Uterus (tissue), 4 donors: Measurements from ENCODE around the gene NKAIN2. TPM values are rescaled to one million over a fixed set of nuclear protein-coding genes. Genes with fewer than 3 reads are reported as not detected.
"Not testable (repeated sequence)": the region's sequence is repeated elsewhere in the genome, so short reads cannot be mapped to it uniquely, and the experiment has no call there.

Source experiments
- DNase-seq, 2 donors: peaks; one replicate each; pipeline ENCODE4 v3.0.0-alpha.2; 2019 to 2020
- H3K27ac ChIP-seq, 2 donors: fragments of 200-600 bp; sonication (generic); 1 replicate in 1 of 2; 2 replicates in 1 of 2; pipeline ENCODE4 v1.5.1; 2016 to 2018
- H3K27me3 ChIP-seq, 2 donors: fragments of 200-600 bp; sonication (generic); one replicate each; pipeline ENCODE4 v1.5.1; 2018 to 2019; ENCODE audit warnings: control low read depth in 1 of 2
- H3K36me3 ChIP-seq, 2 donors: fragments of 200-600 bp; sonication (generic); one replicate each; pipeline ENCODE4 v1.5.1; 2019; ENCODE audit warnings: control low read depth in 1 of 2
- H3K4me1 ChIP-seq, 2 donors: fragments of 200-600 bp; sonication (generic); one replicate each; pipeline ENCODE4 v1.5.1; 2018 to 2019; ENCODE audit warnings: control low read depth in 1 of 2
- H3K4me3 ChIP-seq, 2 donors: fragments of 200-600 bp; sonication (generic); 1 replicate in 1 of 2; 2 replicates in 1 of 2; pipeline ENCODE4 v1.5.1; 2018 to 2019; ENCODE audit warnings: mild to moderate bottlenecking in 1 of 2
- H3K9me3 ChIP-seq, 2 donors: fragments of 200-600 bp; sonication (generic); one replicate each; pipeline ENCODE4 v1.5.1; 2019; ENCODE audit warnings: control low read depth in 1 of 2
- CTCF ChIP-seq, 4 experiments: fragments of 200-600 bp in 2 of 4; fragments of 450-650 bp in 2 of 4; sonication (generic) in 2 of 4; IDR thresholded peaks; one replicate each; pipeline ENCODE4 v1.5.1; 2016 to 2019; ENCODE audit warnings: antibody characterized with exemption in 4 of 4, mild to moderate bottlenecking in 2 of 4, moderate library complexity in 1 of 4
- POLR2A ChIP-seq, 2 donors: fragments of 450-650 bp; IDR thresholded peaks; one replicate each; pipeline ENCODE4 v1.6.1; 2016; ENCODE audit warnings: antibody characterized with exemption in 2 of 2, mild to moderate bottlenecking in 1 of 2, moderate library complexity in 1 of 2
- intact Hi-C: fragments of 100-400 bp; cut with DNase I; formaldehyde crosslinking; loops from one replicate; pipeline ENCODE4 v1.15.1; 2023; ENCODE audit warnings: low total_unique reads
- total RNA-seq, 4 donors: library from RNA; depleted of rRNA in 3 of 4; stranded (reverse); fragments of >200 nt in 3 of 4; gene quantifications; one replicate each; pipeline versions ENCODE4 v1.1.0 to v1.2.4, GENCODE V29; 2014 to 2023
- donor health status: DM: yes; HTN: yes; CAD: no.

The NKAIN2 gene
- total RNA-seq, 4 donors from 2014 or later, result 0.59 to 1.1 (median 1.0) TPM; not detected in 1

- Histone ChIP-seq H3K27ac (no peak overlapping the region), H3K4me1 (no peaks in the 10 kb centered on the region), H3K36me3 (no peaks in the 10 kb centered on the region), H3K4me3 (no peak overlapping the region), H3K9me3 (no peaks in the 10 kb centered on the region), H3K27me3 (no peaks in the 10 kb centered on the region)
- no peak for DNase-seq
- TF ChIP-seq CTCF (IDR thresholded peaks at IDR 0.05) (no peak), POLR2A (IDR thresholded peaks at IDR 0.05) (no peak)
- intact Hi-C loops, result no loop called here
These were observed 585.5 kb downstream of the NKAIN2 start for GRCh38 chr6:124389127-124389526.

GRCh38 chr6:124393536-124393935, 589.9 kb downstream of the NKAIN2 start:
- intact Hi-C loops, result no loop called here
- no peak for DNase-seq
- no peak overlapping the region for H3K27ac ChIP-seq
- H3K4me3 ChIP-seq, result no peak overlapping the region
- no peaks in the 10 kb centered on the region for H3K4me1 ChIP-seq
- H3K36me3 ChIP-seq, result no peaks in the 10 kb centered on the region
- H3K9me3 ChIP-seq, result no peaks in the 10 kb centered on the region
- no peaks in the 10 kb centered on the region for H3K27me3 ChIP-seq
- TF ChIP-seq POLR2A (IDR thresholded peaks at IDR 0.05), result no peak
- TF ChIP-seq CTCF (IDR thresholded peaks at IDR 0.05), result no peak

- Histone ChIP-seq H3K9me3 (no peaks in the 10 kb centered on the region), H3K27me3 (no peaks in the 10 kb centered on the region), H3K4me1 (no peaks in the 10 kb centered on the region), H3K36me3 (no peaks in the 10 kb centered on the region), H3K4me3 (no peak overlapping the region), H3K27ac (no peak overlapping the region)
- intact Hi-C loops, result no loop called here
- TF ChIP-seq POLR2A (IDR thresholded peaks at IDR 0.05) (no peak), CTCF (IDR thresholded peaks at IDR 0.05) (no peak)
- no peak for DNase-seq
These were observed 592.7 kb downstream of the NKAIN2 start for GRCh38 chr6:124396361-124396760.

- H3K4me3 ChIP-seq, result no peak overlapping the region
- no peaks in the 10 kb centered on the region for H3K36me3 ChIP-seq
- no peaks in the 10 kb centered on the region for H3K4me1 ChIP-seq
- H3K27me3 ChIP-seq, result no peaks in the 10 kb centered on the region
- H3K9me3 ChIP-seq, result no peaks in the 10 kb centered on the region
- H3K27ac ChIP-seq, result no peak overlapping the region
- intact Hi-C loops, result no loop called here
- TF ChIP-seq POLR2A (IDR thresholded peaks at IDR 0.05) (no peak), CTCF (IDR thresholded peaks at IDR 0.05) (no peak)
- DNase-seq, result no peak
These were observed 596.8 kb downstream of the NKAIN2 start for GRCh38 chr6:124400261-124400999.

- not testable (repeated sequence) for H3K4me1 ChIP-seq, DNase-seq
These were observed 606.8 kb downstream of the NKAIN2 start for GRCh38 chr6:124410425-124410824.

GRCh38 chr6:124412657-124413056, 609.0 kb downstream of the NKAIN2 start:
- not testable (repeated sequence) for DNase-seq, H3K27ac ChIP-seq

More at GRCh38 chr6:124410425-124410824, 606.8 kb downstream of the NKAIN2 start:
- H3K36me3 ChIP-seq, H3K27me3 ChIP-seq, H3K9me3 ChIP-seq, H3K4me3 ChIP-seq, H3K27ac ChIP-seq, intact Hi-C loops: not testable (repeated sequence)

More at GRCh38 chr6:124412657-124413056, 609.0 kb downstream of the NKAIN2 start:
- intact Hi-C loops, H3K4me1 ChIP-seq, H3K27me3 ChIP-seq, H3K9me3 ChIP-seq, H3K4me3 ChIP-seq, H3K36me3 ChIP-seq: not testable (repeated sequence)
